Adrenal gland (tissue), 5 donors: ENCODE measurements around the gene DOK4.

Experiments
- CTCF ChIP-seq, 6 experiments: fragments of 450-650 bp in 4 of 6; fragments of 200-600 bp in 2 of 6; sonication (generic) in 1 of 6; IDR thresholded peaks; 1 replicate in 5 of 6; 2 replicates in 1 of 6; pipeline versions ENCODE4 v1.5.1 to v1.8.0; 2016 to 2021; ENCODE audit warnings: antibody characterized with exemption in 6 of 6, mild to moderate bottlenecking in 2 of 6, moderate library complexity in 1 of 6
- POLR2A ChIP-seq, 2 donors: fragments of 450-650 bp; IDR thresholded peaks; one replicate each; pipeline ENCODE4 v1.6.1; 2017; ENCODE audit warnings: antibody characterized with exemption in 2 of 2, mild to moderate bottlenecking in 2 of 2, moderate library complexity in 1 of 2
- donor health status: DM: no; HTN: no; CAD: no.

- TF ChIP-seq CTCF (IDR thresholded peaks at IDR 0.05) (no peak), POLR2A (IDR thresholded peaks at IDR 0.05) (no peak)
These were observed 52.3 kb downstream of the DOK4 start for GRCh38 chr16:57434003-57434402.
